ENCODE results near the gene SERPINH1.

SERPINH1 gene

DNA sequence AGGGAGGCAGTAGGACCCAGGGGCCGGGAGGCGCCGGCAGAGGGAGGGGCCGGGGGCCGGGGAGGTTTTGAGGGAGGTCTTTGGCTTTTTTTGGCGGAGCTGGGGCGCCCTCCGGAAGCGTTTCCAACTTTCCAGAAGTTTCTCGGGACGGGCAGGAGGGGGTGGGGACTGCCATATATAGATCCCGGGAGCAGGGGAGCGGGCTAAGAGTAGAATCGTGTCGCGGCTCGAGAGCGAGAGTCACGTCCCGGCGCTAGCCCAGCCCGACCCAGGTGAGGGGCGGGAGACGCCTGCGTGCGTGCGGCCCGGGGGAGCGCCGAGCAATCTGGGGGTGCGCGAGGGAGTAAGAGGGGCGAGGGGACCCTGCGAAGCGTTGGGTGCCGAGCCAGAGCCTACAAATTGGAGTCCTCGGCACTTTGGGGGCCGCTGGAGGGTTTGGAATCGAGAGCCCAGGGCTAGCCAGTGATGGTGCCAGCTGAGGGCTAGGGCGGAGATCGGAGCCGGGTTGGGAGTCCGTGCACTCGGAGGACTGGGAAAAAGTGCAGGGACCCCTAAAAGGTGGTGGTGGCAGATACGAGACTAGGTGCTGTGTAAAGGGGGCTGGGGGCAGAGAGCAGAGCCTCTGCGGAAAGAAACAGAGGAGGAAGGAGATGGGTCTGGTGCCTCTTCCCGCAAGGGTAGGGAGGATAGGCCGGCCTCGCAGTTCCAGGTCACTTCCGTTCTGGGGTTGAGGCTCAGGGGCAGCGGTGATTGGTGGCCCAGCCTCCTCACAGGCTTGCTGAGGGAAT lies at the start of gene SERPINH1:
SERPINH1 (plus strand) TSS at position 206 of the 788 bp plus-strand sequence. CDS start 4,097 bp downstream, outside the sequence.
- peak in 13 of 14 donors; percentile 8 to 84 (median 66) for DNase-seq

DNA sequence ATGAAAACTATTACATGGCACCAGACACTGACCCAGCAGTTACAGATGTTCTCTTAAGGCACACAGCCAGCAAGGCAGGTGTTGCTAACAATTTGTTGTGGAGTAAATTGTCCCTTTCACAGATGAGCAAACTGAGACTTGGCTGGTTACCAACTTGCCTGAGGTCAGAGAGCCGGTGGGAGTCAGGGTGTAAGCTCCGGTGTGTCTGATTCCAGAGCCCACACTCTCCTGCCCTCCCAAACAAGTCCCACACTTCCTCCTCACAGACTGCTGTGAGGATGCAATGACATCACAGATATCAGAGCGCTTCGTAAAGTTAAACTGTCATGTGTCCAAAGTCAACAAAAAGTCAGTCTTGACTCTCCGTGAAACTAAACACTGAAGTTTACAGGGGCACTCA lies 48.8 kb upstream of the SERPINH1 start:
- DNase-seq, result no peak

DNA sequence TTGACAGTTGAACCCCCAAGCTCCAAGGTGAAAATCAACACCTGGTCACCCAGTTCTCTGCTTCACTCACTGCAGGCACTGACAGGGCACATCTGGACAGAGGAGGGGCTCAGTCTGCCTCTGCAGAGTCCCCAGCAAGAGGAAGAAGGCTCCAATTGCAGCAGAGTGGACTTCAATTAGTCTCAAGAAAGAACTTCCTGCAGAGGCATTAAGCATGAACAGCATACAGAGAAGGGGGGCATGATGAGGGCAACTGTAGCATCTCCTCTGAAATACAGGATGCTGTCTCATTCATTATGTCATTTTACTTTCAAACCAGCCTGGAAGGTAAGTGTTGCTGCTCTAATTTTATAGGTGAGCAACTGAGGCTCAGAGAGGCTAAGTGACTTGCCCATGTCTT lies 47.5 kb upstream of the SERPINH1 start:
- DNase-seq, result no peak

DNA sequence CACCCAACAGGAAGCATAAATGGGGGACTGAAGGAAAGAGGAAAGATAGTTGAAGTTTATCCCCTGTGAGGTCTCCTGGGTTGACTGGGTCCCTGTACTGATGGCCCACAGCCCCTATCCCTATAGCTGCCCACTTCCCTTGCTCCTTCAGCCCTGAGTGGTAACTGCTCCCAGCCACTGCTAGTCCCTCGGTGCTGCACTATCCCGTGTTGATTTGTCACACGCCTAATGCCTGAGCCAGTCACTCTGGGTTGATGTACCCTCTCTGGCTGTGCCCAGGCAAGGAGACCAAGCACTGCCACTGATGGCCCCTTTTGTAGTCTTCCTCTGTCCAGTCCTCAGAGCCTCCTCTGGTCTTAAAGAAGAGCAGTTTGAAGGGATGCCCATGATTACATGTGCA lies 45.9 kb upstream of the SERPINH1 start:
- DNase-seq, result no peak

DNA sequence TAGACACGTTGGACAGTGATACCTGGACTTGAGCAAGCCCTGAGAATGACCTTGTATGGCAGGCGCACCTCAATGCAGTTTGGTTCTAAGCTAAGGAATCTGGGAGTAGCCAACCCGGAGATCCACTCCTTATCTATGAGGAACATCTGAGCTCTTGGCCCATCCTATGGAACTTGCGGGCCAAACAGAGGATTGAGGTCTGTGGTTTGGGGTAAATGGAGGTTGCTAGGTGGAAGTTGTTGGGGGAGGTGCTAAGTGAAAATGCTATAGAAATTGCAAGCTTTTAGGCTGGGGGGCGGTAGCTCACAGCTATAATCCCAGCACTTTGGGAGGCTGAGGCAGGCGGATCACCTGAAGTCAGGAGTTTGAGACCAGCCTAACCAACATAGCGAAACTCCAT lies 45.2 kb upstream of the SERPINH1 start:
- DNase-seq, result no peak

GRCh38 chr11:75518204-75518549 lies 43.9 kb upstream of the SERPINH1 start:
- no peak for DNase-seq

GRCh38 chr11:75518771-75519653 lies 43.0 kb upstream of the SERPINH1 start:
- DNase-seq, result peak in 1 of 14 donors; percentile 89

- peak in 4 of 14 donors; percentile 11 to 66 (median 26) for DNase-seq
These were observed 41.4 kb upstream of the SERPINH1 start for GRCh38 chr11:75520688-75521087.

DNA sequence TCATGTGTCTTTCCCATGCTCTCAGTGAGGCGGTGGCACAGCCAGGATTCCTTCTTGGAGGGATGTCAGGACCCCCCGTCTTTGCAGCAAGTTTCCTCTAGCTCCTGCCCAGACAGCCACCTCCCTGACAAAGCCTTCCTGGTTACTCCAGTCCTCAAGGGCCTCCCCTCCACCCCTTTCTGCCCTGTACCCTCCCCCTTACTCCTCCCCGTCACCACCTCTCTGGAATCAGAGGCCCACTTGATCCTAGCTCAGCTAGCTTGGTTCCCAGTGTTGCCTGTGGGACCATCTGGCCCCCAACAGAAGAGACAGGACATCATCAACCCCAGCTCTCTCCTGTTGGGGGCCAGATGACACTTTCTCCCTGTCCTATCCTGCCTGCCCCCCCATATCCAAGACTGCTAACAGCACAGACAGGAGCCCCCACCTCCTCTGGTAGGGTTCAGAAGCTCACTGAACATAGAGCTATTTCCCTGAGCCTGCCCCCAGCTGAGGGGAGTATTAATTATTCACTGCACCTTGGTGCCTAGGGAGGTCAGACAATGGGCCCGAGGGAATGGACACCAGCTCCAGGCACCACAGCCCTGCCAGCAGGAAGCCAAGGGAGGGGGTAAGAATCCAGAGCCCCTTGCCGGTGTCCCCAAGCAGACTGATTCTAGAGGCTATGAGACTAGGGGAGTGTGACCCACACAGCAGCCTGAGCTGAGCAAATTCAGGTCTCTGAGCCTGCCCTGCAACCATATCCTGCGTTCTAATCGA lies 39.6 kb upstream of the SERPINH1 start:
- no peak for DNase-seq

- DNase-seq, result peak in 1 of 14 donors; percentile 16
These were observed 38.9 kb upstream of the SERPINH1 start for GRCh38 chr11:75523189-75523588.

- no peak for DNase-seq
These were observed 38.0 kb upstream of the SERPINH1 start for GRCh38 chr11:75523811-75524664.

GRCh38 chr11:75524665-75525432 lies 37.2 kb upstream of the SERPINH1 start:
- peak in 1 of 14 donors; percentile 19 for DNase-seq

DNA sequence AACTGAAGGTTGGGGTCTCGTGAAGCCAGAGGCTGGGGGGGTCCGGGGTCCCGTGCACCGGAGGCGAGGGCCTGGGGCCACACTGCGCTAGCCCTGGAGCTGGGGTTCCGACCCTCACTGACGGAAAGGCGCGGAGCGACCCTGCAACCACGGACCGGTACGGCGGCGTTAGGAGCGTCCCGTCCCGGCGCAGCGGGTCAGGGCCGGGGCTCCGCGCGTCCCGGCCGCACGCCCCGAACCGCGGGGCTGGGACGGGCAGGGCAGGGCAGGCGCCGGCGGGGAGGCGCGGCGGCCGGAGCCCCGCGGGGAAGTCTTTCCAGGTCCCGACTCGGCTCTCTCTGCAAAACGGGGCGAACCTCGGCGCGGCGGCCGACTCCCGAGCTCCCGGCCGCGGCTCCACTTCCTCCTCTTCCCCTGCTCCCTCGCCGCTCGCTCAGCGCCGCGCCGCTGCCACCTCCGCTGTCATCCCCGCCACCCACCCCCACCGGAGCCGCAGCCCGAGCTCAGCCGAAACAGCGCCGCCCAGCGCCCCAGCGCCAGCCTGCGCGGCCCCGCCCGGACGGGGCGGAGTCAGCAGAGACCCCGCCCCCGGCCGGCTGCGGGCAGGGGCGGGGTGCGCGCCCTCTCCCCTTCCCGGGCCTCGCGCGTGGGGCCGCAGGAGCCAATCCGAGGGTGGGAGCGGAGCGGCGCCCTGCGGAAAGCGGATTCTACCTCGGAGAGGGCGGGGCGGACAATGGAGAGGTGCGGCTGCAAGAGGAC lies 36.4 kb upstream of the SERPINH1 start, which contains the start of gene GDPD5:
GDPD5 (minus strand) TSS at position 509 of the 759 bp plus-strand sequence. CDS start 48,206 bp downstream, outside the sequence.
- DNase-seq, result peak in 13 of 14 donors; percentile 31 to 85 (median 66)

DNA sequence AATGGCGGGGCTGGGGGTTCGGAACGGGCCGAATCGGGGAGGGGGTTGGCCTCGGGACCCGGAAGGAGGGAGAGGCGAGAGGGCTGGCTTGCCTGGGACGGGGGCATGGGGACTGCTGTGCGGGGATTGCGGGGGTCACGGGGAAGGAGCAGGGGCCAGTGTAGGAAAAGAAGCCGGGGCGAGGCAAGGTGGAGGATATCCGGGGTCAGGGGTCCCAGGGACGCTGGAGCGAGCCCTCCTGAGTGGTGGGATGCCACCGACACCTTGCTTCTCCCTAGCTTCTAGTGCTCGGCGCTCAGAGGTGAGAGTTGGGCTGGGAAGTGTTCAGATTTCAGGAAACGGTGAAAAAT lies 35.9 kb upstream of the SERPINH1 start:
- DNase-seq, result no peak

GRCh38 chr11:75527130-75527529 lies 34.9 kb upstream of the SERPINH1 start:
- no peak for DNase-seq

- no peak for DNase-seq
These were observed 33.9 kb upstream of the SERPINH1 start for GRCh38 chr11:75527938-75528735.

- no peak for DNase-seq
These were observed 31.5 kb upstream of the SERPINH1 start for GRCh38 chr11:75530577-75530976.

DNA sequence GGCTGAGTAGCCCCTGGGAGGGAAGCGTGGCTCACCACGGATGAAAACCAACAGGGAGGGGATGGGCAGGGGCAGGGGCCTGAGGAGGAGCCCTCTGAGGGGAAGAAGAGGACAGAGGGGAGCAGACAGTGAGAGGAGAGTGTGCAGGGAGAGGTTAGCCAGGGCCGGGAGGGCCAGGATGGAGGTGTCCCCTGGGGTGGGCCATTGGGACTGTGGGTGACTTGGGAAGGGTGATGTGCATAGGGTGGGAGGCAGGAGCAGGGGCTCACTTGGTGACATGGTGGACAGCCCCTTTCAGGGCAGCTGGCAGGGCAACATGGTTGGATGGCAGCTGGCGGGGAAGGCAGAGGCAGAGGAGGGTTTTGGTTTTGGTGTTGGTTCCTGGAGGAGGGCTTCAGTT lies 30.7 kb upstream of the SERPINH1 start:
- DNase-seq, result no peak
